ENCODE results near the gene KLF2. TPM values are rescaled to one million over a fixed set of nuclear protein-coding genes. Genes with fewer than 3 reads are reported as not detected.
"Not testable (repeated sequence)": the region's sequence is repeated elsewhere in the genome, so short reads cannot be mapped to it uniquely, and the experiment has no call there.

Gene KLF2
- total and polyA plus RNA-seq, 7 experiments from 2014 or later: 119 to 630 (median 445) TPM

DNA sequence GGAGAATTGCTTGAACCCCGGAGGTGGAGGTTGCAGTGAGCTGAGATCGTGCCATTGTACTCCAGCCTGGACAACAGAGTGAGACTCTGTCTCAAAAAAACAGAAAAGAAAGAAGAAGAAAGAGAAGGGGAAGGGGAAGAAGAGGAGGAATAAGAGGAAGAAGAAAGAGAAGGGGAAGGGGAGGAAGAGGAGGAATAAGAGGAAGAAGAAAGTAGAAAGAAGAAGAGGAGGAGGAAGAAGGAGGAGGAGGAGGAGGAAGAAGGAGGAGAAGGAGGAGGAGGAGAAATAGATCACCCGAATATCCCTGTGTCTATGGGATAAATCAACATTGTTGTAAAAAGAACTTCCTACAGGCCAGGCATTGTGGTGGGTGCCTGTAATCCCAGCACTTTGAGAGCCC is 39.5 kb upstream of the KLF2 start:
- H3K9me3 ChIP-seq (ENCODE audit: control insufficient read depth in 2 of 3, low read length in 3 of 3); DNase-seq; CTCF ChIA-PET; H3K9me3 Mint-ChIP-seq; H3K27me3 ChIP-seq (ENCODE audit: control insufficient read depth in 2 of 2, insufficient read depth in 2 of 2, low read length in 2 of 2); H3K36me3 ChIP-seq (ENCODE audit: control insufficient read depth in 2 of 3, insufficient read depth in 3 of 3, low read length in 3 of 3); ATAC-seq; H3K4me3 ChIP-seq (ENCODE audit: low read length); intact Hi-C loops (cut with micrococcal nuclease); H3K27ac ChIP-seq (ENCODE audit: low read depth, low read length); H3K36me3 Mint-ChIP-seq: not testable (repeated sequence)
- peaks cover 9 to 34% of the 10 kb centered on the region in 2 donors for H3K4me1 ChIP-seq (ENCODE audit: control insufficient read depth in 2 of 2, insufficient read depth in 2 of 2, low read length in 2 of 2)
- POLR2A ChIA-PET: interaction anchor here (1.0 to 3.0 kb wide), 5 partner anchors 43 to 98 kb away, joined by 3 to 19 read pairs (median 7); no protein-coding TSS in a partner anchor
- Mint-ChIP-seq H3K4me3 (peak overlapping the region in 6 of 10 donors; percentile 6 to 71 (median 40)), H3K27me3 (peaks cover 0 to 49% (median 0%) of the 10 kb centered on the region in 5 donors), H3K4me1 (peaks cover 31 to 65% (median 50%) of the 10 kb centered on the region in 7 donors), H3K27ac (peak overlapping the region in 5 of 9 donors; percentile 14 to 98 (median 88))

DNA sequence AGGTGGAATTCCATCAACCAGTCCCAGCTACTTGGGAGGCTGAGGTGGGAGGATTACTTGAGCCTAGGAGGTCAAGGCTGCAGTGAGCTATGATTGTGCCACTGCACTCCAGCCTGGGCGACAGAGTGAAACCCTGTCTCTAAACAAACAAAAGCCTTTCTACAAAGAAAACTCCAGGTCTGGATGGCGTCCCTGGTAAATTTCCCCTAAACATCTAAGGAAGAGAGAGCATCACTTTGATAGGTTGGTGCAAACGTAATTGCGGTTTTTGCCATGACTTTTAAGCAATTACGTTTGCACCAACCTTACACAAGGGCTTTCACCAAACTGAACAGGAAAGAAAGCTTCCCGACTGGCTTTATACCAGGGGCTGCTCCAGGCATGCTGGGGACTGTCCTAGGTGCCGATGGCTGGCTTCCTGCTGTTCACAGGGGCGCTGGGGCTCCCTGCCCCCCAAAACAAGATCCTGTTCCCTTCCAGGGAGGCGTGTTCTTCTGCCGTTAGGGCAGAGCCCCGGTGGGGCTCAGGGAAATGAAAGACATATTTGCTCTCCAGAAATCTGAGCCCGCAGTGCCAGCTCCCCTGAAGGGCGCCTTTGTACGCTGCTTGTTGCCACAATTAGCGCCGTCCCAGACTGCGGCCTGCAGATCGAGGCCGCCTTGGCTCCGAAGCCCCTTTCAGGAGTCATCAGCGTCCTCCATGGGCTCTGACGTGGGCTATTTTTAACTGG is 38.7 kb upstream of the KLF2 start:
- peak; percentile 71 for ATAC-seq
- H3K27ac Mint-ChIP-seq: peak overlapping the region in 8 of 9 donors; percentile 10 to 88 (median 75)

DNA sequence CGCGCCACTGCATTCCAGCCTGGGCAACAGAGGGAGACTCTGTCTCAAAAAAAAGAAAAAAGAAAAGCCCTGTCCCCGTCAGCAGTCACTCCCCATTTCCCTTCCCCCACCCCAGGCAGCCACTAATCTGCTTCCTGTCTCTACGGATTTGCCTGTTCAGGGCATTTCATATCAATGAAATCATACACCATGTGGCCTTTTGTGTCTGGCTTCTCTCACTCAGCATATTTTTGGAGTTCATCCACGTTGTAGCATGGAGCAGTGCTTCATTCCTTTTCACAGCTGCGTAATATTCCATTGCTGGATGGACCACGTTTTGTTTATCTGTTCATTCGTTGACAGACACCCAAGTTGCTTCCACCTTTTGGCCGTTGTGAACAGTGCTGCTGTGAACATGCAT is 36.1 kb upstream of the KLF2 start:
- ATAC-seq (no peak), DNase-seq (peak in 3 of 9 donors; percentile 17 to 31 (median 29))
- H3K27me3 Mint-ChIP-seq: peaks cover 0 to 52% (median 0%) of the 10 kb centered on the region in 5 donors
- intact Hi-C loops (cut with micrococcal nuclease): no loop called here
- H3K36me3 Mint-ChIP-seq: no peaks in the 10 kb centered on the region
- Histone ChIP-seq H3K27ac (ENCODE audit: low read depth, low read length) (no peak overlapping the region), H3K4me1 (ENCODE audit: control insufficient read depth in 2 of 2, insufficient read depth in 2 of 2, low read length in 2 of 2) (peaks cover 4 to 28% of the 10 kb centered on the region in 2 donors), H3K36me3 (ENCODE audit: control insufficient read depth in 2 of 3, insufficient read depth in 3 of 3, low read length in 3 of 3) (no peaks in the 10 kb centered on the region), H3K4me3 (ENCODE audit: low read length) (no peak overlapping the region), H3K9me3 (ENCODE audit: control insufficient read depth in 2 of 3, low read length in 3 of 3) (no peaks in the 10 kb centered on the region), H3K27me3 (ENCODE audit: control insufficient read depth in 2 of 2, insufficient read depth in 2 of 2, low read length in 2 of 2) (no peaks in the 10 kb centered on the region)
- ChIA-PET POLR2A (interaction anchor here (0.6 to 1.8 kb wide), 4 partner anchors 20 to 703 kb away, joined by 3 to 8 read pairs (median 4); partner anchors contain the start of gene KLF2), CTCF (no interaction called here)
- H3K27ac Mint-ChIP-seq: peak overlapping the region in 1 of 9 donors; percentile 53
- H3K9me3 Mint-ChIP-seq: peaks cover 0 to 2% (median 0%) of the 10 kb centered on the region in 11 donors
- peaks cover 25 to 46% (median 36%) of the 10 kb centered on the region in 7 donors for H3K4me1 Mint-ChIP-seq
- no peak overlapping the region for H3K4me3 Mint-ChIP-seq

More for the DNA sequence above, 38.7 kb upstream of the KLF2 start:
- intact Hi-C loops (cut with micrococcal nuclease): no loop called here
- Histone ChIP-seq H3K4me1 (ENCODE audit: control insufficient read depth in 2 of 2, insufficient read depth in 2 of 2, low read length in 2 of 2) (peaks cover 9 to 34% of the 10 kb centered on the region in 2 donors), H3K27me3 (ENCODE audit: control insufficient read depth in 2 of 2, insufficient read depth in 2 of 2, low read length in 2 of 2) (no peaks in the 10 kb centered on the region), H3K27ac (ENCODE audit: low read depth, low read length) (no peak overlapping the region), H3K9me3 (ENCODE audit: control insufficient read depth in 2 of 3, low read length in 3 of 3) (no peaks in the 10 kb centered on the region), H3K4me3 (ENCODE audit: low read length) (no peak overlapping the region), H3K36me3 (ENCODE audit: control insufficient read depth in 2 of 3, insufficient read depth in 3 of 3, low read length in 3 of 3) (no peaks in the 10 kb centered on the region)
- peak in 6 of 9 donors; percentile 23 to 46 (median 34) for DNase-seq
- peaks cover 0 to 2% (median 0%) of the 10 kb centered on the region in 11 donors for H3K9me3 Mint-ChIP-seq
- peaks cover 0 to 49% (median 0%) of the 10 kb centered on the region in 5 donors for H3K27me3 Mint-ChIP-seq
- ChIA-PET POLR2A (interaction anchor here (0.8 to 3.0 kb wide), 7 partner anchors 8 to 88 kb away, joined by 3 to 19 read pairs (median 3); partner anchors contain the start of gene KLF2), CTCF (no interaction called here)
- H3K4me1 Mint-ChIP-seq: peaks cover 31 to 64% (median 49%) of the 10 kb centered on the region in 7 donors
- peak overlapping the region in 9 of 10 donors; percentile 34 to 72 (median 65) for H3K4me3 Mint-ChIP-seq
- H3K36me3 Mint-ChIP-seq: peaks cover 0 to 2% (median 0%) of the 10 kb centered on the region in 5 donors

DNA sequence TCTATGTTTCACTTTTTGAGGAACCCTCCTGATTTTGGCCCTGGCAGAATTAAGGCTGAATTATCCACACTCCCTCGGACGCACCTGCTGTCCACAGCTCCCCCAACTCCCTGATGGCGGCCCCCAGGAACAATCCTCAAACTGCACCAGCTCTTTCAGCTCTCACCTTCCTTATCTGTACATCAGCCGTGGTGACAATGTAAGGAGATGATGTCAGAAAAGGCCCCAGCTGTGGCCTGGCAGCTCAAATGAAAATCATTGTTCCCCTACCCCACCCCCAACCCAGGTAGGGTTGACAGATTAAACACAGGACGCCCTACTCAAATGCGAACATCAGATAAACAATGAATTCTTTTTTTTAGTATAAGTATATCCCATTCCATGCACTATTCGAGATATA is 35.0 kb upstream of the KLF2 start:
- no peaks in the 10 kb centered on the region for H3K36me3 ChIP-seq (ENCODE audit: control insufficient read depth in 2 of 3, insufficient read depth in 3 of 3, low read length in 3 of 3)
- H3K9me3 ChIP-seq (ENCODE audit: control insufficient read depth in 2 of 3, low read length in 3 of 3): no peaks in the 10 kb centered on the region
- ATAC-seq (no peak), DNase-seq (peak in 1 of 9 donors; percentile 31)
- H3K4me3 ChIP-seq (ENCODE audit: low read length): no peak overlapping the region
- peak overlapping the region in 4 of 9 donors; percentile 12 to 75 (median 36) for H3K27ac Mint-ChIP-seq
- intact Hi-C loops (cut with micrococcal nuclease): no loop called here
- CTCF ChIA-PET: no interaction called here
- H3K9me3 Mint-ChIP-seq: peaks cover 0 to 2% (median 0%) of the 10 kb centered on the region in 11 donors
- peaks cover 15 to 36% (median 26%) of the 10 kb centered on the region in 7 donors for H3K4me1 Mint-ChIP-seq
- no peaks in the 10 kb centered on the region for H3K36me3 Mint-ChIP-seq
- H3K27ac ChIP-seq (ENCODE audit: low read depth, low read length): no peak overlapping the region
- peaks cover 0 to 48% (median 0%) of the 10 kb centered on the region in 5 donors for H3K27me3 Mint-ChIP-seq
- H3K27me3 ChIP-seq (ENCODE audit: control insufficient read depth in 2 of 2, insufficient read depth in 2 of 2, low read length in 2 of 2): no peaks in the 10 kb centered on the region
- peaks cover 0 to 18% of the 10 kb centered on the region in 2 donors for H3K4me1 ChIP-seq (ENCODE audit: control insufficient read depth in 2 of 2, insufficient read depth in 2 of 2, low read length in 2 of 2)
- POLR2A ChIA-PET: interaction anchor here (0.8 kb wide), 1 partner anchor 77 kb away, joined by 3 read pairs; no protein-coding TSS in a partner anchor
- H3K4me3 Mint-ChIP-seq: peak overlapping the region in 1 of 10 donors; percentile 29

DNA sequence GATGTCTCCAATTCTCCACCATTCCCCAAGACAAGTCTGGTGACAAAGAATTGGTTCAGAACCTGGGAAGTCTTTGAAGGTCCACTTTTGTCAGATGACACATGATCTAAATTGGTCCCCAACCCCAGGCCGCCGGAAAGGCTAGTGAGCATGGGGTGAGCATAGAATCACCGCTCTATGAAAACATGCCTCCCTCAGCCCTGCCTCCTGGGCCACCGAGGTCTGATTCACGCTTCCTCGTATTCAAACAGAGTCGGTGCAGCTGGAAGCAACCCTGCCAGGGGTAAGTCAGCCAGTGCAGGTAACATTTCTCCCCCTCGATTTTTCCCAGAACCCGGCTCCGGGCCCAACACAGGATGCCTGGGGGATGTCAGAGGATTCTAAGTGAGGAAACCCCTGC is 33.9 kb upstream of the KLF2 start:
- Mint-ChIP-seq H3K4me1 (peaks cover 9 to 25% (median 18%) of the 10 kb centered on the region in 7 donors), H3K36me3 (no peaks in the 10 kb centered on the region), H3K9me3 (peaks cover 0 to 2% (median 0%) of the 10 kb centered on the region in 11 donors), H3K27ac (no peak overlapping the region), H3K4me3 (no peak overlapping the region), H3K27me3 (peaks cover 0 to 40% (median 0%) of the 10 kb centered on the region in 5 donors)
- intact Hi-C loops (cut with micrococcal nuclease): no loop called here
- DNase-seq (no peak), ATAC-seq (no peak)
- Histone ChIP-seq H3K27me3 (ENCODE audit: control insufficient read depth in 2 of 2, insufficient read depth in 2 of 2, low read length in 2 of 2) (no peaks in the 10 kb centered on the region), H3K9me3 (ENCODE audit: control insufficient read depth in 2 of 3, low read length in 3 of 3) (no peaks in the 10 kb centered on the region), H3K4me1 (ENCODE audit: control insufficient read depth in 2 of 2, insufficient read depth in 2 of 2, low read length in 2 of 2) (peaks cover 0 to 13% of the 10 kb centered on the region in 2 donors), H3K4me3 (ENCODE audit: low read length) (no peak overlapping the region), H3K36me3 (ENCODE audit: control insufficient read depth in 2 of 3, insufficient read depth in 3 of 3, low read length in 3 of 3) (no peaks in the 10 kb centered on the region), H3K27ac (ENCODE audit: low read depth, low read length) (no peak overlapping the region)
- CTCF ChIA-PET: no interaction called here
- POLR2A ChIA-PET: interaction anchor here (1.2 kb wide), 1 partner anchor 80 kb away, joined by 10 read pairs; no protein-coding TSS in a partner anchor

DNA sequence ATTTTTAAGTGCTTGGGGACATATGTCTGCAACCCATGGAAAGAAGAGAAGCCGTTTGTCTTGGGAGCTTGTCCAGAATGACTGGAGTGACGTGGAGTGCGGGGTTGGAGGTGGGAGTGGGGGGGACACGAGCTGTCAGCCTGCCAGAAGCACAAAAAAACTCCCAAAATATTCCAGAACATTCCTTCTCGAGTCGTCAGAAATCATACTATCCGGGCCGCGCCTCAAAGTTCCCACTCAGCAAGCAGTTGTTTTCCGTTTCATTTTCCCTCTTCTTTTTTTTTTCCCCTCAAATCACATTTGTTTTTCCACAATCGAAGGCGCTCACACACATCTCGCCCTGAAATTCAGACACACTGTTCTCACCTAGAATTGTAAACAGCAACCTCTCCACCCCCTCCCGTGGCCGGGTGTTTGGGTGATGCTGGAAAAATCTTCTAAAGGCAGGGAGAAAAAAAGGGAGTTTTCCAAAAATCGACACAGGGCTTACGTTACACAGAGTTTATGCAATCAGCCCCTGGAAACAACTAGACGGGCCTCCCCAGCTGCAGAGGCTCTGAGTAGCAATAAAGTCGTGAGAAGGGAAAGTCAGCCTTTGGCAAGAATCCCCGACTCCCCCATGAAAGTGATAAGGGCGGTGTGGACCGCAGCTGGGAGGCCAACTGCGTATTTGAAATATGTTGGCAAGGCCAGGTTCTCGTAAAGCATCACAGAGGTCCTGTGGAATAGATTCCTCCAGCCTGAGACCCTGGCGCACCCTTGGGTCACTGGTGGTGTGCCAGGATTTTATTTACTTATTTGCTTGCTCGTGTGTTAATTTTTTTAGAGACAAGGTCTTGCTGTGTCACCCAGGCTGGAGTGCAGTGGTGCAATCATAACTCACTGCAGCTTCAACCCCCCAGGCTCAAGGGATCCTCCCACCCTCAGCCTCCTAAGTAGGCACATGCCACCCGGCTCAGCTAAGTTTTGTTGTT is 31.2 kb upstream of the KLF2 start:
- Histone ChIP-seq H3K4me1 (ENCODE audit: control insufficient read depth in 2 of 2, insufficient read depth in 2 of 2, low read length in 2 of 2) (no peaks in the 10 kb centered on the region), H3K36me3 (ENCODE audit: control insufficient read depth in 2 of 3, insufficient read depth in 3 of 3, low read length in 3 of 3) (no peaks in the 10 kb centered on the region), H3K27me3 (ENCODE audit: control insufficient read depth in 2 of 2, insufficient read depth in 2 of 2, low read length in 2 of 2) (no peaks in the 10 kb centered on the region), H3K9me3 (ENCODE audit: control insufficient read depth in 2 of 3, low read length in 3 of 3) (no peaks in the 10 kb centered on the region), H3K27ac (ENCODE audit: low read depth, low read length) (no peak overlapping the region), H3K4me3 (ENCODE audit: low read length) (no peak overlapping the region)
- ChIA-PET CTCF (interaction anchor here (0.6 to 0.8 kb wide), 2 partner anchors 32 to 45 kb away, joined by 3 read pairs; no protein-coding TSS in a partner anchor), POLR2A (interaction anchor here (0.8 to 1.6 kb wide), 3 partner anchors 10 to 25 kb away, joined by 3 to 5 read pairs (median 3); no protein-coding TSS in a partner anchor)
- Mint-ChIP-seq H3K36me3 (no peaks in the 10 kb centered on the region), H3K9me3 (peaks cover 0 to 2% (median 0%) of the 10 kb centered on the region in 11 donors), H3K27ac (peak overlapping the region in 1 of 9 donors; percentile 48), H3K4me3 (no peak overlapping the region), H3K27me3 (peaks cover 0 to 30% (median 0%) of the 10 kb centered on the region in 5 donors), H3K4me1 (peaks cover 0 to 9% (median 4%) of the 10 kb centered on the region in 7 donors)
- intact Hi-C loops (cut with micrococcal nuclease): no loop called here
- no peak for ATAC-seq
- DNase-seq: no peak

All from naive thymus-derived CD4-positive, alpha-beta T cell (primary cell).